GF-D8 (cell line): Measurements from ENCODE around the gene FOLR3.
"Not testable (repeated sequence)": the region's sequence is repeated elsewhere in the genome, so short reads cannot be mapped to it uniquely, and the experiment has no call there.

Source experiments
- DNase-seq: peaks from one replicate; lab custom pipeline; 2025; lab: John Stamatoyannopoulos, UW

Gene FOLR3

DNA sequence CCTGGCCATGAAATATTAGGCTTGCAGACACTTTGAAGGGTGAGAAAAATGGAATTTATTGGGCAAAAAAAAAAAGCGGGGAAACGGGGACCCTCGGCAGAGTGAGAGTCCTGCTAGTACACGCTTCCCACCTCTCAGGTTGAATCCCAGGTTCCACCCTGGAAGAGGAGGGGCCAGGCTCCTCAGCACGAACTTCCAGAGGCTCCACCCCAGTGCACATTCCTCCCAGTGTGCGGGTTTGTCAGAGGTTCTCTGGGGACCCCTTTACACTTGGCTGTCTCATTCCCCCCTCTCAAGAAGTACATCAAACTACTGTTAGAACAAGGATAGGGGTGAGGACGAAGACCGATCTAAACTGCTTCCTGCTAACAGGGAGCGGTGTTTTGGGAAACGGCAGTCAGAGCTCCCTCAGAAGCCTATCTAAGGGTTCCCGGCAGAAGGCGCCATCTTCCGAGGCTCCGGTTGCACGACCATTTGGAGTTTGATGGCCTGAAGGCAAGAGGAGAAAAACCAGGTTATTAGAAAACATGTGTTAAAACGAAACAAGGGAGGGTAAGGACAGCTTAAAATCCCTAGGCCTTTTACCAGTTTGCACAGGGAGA lies 27.5 kb downstream of the FOLR3 start:
- DNase-seq, result no peak

DNA sequence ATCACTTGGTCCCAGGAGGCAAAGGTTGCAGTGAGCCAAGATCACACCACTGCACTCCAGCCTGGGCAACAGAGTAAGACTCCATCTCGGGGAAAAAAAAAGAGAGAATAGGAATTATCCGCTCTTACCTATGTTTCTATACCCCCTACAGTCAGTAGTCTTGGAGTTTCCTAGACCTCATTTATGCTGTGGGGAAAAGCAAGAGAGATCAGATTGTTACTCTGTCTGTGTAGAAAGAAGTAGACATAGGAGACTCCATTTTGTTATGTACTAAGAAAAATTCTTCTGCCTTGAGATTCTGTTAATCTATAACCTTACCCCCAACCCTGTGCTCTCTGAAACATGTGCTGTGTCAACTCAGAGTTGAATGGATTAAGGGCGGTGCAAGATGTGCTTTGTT lies 28.7 kb downstream of the FOLR3 start:
- not testable (repeated sequence) for DNase-seq

DNA sequence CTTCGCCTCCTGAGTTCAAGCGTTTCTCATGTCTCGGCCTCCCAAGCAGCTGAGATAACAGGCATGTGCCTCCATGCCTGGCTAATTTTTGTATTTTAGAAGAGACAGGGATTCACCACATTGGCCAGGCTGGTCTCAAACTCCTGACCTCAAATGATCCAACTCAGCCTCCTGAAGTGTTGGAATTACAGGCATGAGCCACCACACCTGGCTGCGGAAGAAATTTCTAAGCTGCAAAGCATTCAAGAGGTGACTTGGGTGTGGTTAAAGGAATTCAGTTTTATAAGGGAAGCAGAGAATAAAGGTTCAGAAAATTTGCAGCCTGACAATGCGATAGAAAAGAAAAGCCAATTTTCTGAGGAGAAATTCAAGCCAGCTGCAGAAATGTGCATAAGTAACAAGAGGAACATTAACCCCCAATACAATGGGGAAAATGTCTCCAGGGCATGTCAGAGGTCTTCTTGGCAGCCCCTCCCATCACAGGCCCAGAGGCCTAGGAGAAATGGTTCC lies 33.6 kb downstream of the FOLR3 start:
- DNase-seq, result not testable (repeated sequence)

DNA sequence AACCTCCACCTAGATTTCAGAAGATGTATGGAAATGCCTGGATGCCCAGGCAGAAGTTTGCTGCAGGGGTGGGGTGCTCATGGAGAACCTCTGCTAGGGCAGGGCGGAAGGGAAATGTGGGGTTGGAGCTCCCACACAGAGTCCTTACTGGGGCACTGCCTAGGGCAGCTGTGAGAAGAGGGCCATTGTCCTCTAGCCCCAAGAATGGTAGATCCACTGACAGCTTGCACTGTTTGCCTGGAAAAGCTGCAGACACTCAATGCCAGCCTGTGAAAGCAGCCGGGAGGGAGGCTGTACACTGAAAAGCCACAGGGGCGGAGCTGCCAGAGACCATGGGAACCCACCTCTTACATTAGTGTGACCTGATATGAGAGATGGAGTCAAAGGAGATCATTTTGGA lies 34.2 kb downstream of the FOLR3 start:
- DNase-seq, result not testable (repeated sequence)

DNA sequence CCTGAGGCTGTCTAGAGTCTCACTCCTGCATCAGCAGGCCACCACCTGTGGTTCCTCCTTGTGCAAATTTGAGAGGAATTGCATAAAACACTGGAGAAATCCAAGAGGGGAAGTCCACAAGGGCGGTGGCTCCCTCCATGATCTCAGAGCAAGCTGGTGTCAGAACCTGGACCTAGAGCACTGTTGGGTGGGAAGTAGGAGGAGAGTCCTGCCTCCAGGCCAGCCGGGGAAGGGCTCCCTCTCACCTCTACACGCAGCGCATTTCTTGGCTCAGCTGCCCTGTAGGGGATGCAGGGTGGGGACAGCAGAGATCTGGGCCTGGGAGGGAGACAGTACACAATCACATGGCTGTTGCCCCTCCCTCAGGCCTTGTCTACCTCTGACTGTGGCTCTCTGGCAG lies 36.5 kb downstream of the FOLR3 start:
- DNase-seq, result not testable (repeated sequence)

DNA sequence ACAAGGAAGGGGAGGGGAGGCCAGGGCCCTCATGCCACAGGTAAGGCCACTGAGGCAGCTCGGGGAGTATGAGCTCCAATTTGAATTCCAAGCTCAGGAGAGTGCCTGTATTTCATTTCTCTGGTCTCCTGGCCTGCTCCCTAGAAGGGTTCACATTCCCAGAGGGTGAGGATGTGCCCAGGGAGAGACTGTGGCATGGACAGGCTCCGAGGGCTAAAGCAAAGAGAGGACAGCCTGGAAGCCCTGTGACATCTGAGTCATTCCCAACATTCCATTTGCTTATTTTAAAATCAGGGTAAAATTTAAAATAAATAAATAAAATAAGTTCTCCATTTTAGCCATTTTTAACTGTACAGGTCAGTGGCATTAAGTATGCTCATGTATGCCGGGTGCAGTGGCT lies 37.8 kb downstream of the FOLR3 start:
- no peak for DNase-seq

DNA sequence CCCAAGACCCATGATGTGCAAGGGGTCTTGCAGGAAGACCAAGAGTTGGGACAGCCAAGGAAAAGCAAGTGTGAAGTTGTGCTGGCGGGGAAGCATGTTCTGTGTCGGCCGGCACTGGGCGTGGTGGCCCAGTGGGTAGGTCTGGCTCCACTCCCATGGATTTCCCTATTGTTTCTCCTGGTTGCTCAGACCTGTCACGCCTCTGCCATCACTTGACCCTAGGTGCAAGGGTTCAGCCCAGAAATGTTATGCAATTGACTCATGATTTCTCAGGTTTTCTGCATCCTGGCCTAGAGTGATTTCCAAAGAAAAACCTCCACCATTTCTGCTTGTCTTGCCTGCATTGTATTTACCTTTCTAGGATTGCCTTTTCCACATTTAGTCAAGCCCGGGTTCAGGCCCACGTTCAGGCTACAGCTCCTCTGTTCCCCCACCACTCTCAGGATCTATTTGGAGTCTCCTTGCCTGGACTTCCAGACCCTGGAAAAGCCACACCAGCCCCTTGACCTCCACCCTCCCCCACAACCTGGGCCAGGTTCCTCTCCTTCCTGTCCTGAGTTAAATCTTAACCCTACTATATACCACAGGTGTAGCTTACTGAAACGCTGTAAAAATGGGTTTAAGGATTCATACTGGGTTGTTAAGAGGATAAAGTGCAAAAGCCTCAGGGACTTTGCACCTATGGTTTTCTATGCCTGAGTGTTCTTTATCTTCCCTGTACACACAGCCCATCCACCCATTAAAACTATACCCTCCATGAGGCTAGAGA lies 39.0 kb downstream of the FOLR3 start:
- DNase-seq, result no peak

DNA sequence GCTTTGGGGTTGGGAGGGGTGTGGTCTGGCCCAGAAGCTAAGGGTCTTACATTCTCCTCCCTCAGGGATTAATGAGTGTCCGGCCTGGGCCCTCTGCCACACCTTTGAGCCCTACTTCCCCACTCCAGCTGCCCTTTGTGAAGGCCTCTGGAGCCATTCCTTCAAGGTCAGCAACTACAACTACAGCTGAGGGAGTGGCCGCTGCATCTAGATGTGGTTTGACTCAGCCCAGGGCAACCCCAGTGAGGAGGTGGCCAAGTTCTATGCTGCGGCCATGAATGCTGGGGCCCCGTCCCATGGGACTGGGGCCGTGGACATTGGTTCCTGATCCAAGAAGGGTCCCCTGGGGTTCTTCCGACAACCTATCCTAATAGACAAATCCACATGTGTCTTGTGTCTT lies 42.1 kb downstream of the FOLR3 start:
- no peak for DNase-seq

DNA sequence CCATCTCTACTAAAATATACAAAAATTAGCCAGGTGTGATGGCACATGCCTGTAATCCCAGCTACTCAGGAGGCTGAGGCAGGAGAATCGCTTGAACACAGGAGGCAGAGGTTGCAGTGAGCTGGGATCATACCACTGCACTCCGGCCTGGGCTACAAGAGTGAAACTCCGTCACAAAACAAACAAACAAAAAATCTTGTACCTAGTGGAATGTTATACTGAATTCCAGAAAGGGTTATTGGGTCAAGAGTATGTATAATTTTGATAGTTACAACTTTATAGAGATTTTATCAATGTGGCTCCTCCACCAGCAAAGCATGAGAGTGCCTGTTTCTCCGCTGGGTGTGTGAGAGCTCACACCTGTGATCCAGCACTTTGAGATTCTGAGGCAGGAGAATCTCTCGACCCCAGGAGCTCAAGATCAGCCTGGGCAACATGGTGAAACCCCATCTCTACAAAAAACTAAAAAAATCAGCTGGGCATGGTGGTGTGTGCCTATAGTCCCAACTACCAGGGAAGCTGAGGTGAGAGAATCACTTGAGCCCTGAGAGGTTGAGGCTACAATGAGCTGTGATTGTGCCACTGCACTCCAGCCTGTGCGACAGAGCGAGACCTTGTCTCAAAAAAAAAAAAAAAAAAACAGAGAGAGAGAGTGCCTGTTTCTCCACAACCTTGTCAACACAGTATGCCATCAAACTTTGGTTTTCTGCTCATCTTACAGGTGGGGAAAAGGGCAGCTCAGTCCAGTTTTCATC lies 43.7 kb downstream of the FOLR3 start:
- DNase-seq, result no peak

DNA sequence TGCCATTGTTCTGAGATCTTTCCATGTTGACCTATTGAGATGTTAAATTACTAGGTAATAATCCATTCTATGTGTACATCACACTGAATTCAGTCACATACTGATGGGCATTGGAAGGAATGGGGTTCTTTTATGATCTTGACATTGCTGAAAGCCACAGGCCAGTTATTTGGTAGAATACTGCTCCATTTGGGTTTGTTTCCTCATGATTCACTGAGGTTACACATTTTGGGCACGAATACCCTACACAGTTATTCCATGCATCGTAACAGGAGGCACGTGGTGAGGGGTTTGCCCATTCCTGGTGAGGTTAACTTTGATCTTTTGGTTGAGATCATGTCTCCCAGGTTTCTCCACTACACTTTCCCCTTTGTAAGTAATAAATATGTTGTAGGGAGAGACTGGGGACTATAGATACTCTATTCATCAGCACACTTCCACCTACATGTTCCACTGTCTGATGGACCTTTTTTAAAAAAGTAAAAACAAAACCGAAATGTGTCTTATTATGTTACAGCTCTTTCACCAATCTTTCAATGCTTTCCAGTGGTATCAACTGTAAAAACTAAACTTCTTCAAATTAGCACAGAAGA lies 44.4 kb downstream of the FOLR3 start:
- no peak for DNase-seq

DNA sequence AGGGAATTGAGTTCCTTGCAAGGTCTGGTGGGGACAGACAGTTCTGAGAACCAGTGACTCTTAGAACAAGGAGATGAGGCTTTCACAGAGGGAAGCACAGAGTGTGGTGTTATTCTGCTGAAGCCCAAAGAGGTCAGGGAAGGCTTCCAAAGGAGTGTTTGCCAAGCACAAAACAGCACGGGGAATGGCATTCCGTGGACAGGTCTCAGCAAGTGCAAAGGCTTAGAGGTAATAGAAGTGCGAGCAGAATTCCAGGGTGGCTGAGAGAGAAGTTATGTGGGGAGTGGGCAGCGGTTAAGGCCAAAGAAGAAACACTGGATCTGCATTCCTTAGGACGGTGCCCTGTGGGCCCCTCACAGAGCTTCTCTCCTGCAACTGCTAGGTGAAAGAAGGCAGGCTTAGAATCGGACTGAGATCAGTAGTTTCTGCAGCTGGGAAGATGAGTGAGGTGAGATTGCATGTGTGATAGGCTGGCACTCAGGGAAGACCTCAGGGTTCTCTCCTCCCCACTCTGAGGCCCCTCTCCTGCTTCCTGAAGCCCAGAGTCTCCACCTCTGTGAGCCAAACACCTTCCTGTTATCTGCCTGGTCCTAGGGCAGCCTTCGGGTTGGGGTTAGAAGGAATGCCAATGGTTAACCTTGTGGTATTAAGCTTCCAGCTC lies 45.5 kb downstream of the FOLR3 start:
- DNase-seq, result not testable (repeated sequence)

DNA sequence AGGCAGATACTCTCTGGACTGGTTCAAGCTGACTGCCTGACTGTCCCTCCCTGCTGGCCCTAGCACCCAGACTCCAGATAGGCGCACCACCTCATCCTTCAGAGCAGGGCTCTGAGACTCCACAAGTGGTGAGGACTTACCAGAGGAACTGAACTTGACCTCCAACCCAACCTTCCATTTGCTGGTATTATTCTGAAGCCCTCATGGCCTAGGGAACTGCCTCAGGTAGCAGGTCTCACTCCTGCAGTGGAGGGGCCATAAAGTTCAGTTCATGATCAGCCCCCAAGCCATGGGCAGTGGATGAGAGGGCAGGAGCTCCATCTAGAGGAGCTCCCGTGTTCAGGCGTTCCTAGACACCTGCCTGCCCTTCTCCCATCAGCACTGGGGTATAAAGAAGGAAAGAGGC lies 46.0 kb downstream of the FOLR3 start:
- not testable (repeated sequence) for DNase-seq

DNA sequence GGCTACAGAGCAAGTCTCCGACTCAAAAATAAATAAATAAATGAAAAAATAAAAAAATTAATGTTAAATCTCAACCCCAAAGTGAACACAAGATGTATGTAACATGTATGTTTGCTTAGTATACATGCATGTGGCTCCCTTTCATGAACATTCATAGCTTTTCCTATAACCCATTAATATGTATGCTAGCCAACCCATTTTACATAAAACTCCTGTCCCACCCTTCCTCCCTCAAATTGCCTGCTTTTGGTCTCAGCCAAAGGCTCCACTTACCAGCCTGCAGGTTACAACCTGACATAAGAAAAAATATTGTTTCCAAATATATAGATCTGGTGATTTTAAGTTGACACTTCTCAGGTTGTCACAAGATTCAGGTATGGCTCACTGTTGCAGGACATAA lies 52.7 kb downstream of the FOLR3 start:
- DNase-seq, result no peak
